WTC11 (cell line): ENCODE data around the gene ABHD16B. TPM values are rescaled to one million over a fixed set of nuclear protein-coding genes. Genes with fewer than 3 reads are reported as not detected.
A peak's percentile ranks its signal among the peaks of the same experiment; 100 is the strongest.

ENCODE experiments used
- ATAC-seq: fragments of 200-7000 bp; cut with Tn5 transposase; 2 replicates; pipeline ENCODE4 v1.10.0; 2021; ENCODE audit warnings: mild to moderate bottlenecking, moderate library complexity
- CTCF ChIA-PET: fragments of 300-600 bp; sonication (Branson Sonifier 250); formaldehyde crosslinking; loops from one replicate; lab custom pipeline; 2021; ENCODE audit warnings: antibody characterized with exemption; lab: Charles Lee
- POLR2A ChIA-PET: fragments of 350-600 bp; sonication (Branson Sonifier 250); formaldehyde crosslinking; loops from one replicate; lab custom pipeline; 2021; ENCODE audit warnings: antibody characterized with exemption; lab: Charles Lee
- DNase-seq: peaks from one replicate; pipeline ENCODE4 v3.0.0; 2021; ENCODE audit warnings: low spot score
- H3K27ac Mint-ChIP-seq: 2 replicates; pipeline ENCODE4 v1.8.0; 2021; ENCODE audit warnings: mixed read lengths
- H3K27me3 Mint-ChIP-seq: 2 replicates; pipeline ENCODE4 v1.8.0; 2021; ENCODE audit warnings: low read depth, mild to moderate bottlenecking, moderate library complexity, mixed read lengths
- H3K36me3 Mint-ChIP-seq: 2 replicates; pipeline ENCODE4 v1.8.0; 2021; ENCODE audit warnings: mixed read lengths
- H3K4me1 Mint-ChIP-seq: 2 replicates; pipeline ENCODE4 v1.8.0; 2022; ENCODE audit warnings: mixed read lengths
- H3K4me3 Mint-ChIP-seq: 2 replicates; pipeline ENCODE4 v1.8.0; 2021; ENCODE audit warnings: mild to moderate bottlenecking, moderate library complexity, mixed read lengths
- H3K9me3 Mint-ChIP-seq: 2 replicates; pipeline ENCODE4 v1.8.0; 2021; ENCODE audit warnings: mixed read lengths
- ATF2 ChIP-seq: sonication (generic); formaldehyde crosslinking; IDR thresholded peaks from 2 replicates; pipeline ENCODE4 v1.8.1; 2022; ENCODE audit warnings: low read depth, missing genetic modification reagents, borderline replicate concordance
- CREM ChIP-seq: sonication (generic); formaldehyde crosslinking; IDR thresholded peaks from 2 replicates; pipeline ENCODE4 v1.8.1; 2022; ENCODE audit warnings: mild to moderate bottlenecking, missing genetic modification reagents, moderate library complexity
- CTCF ChIP-seq: fragments of 200-600 bp; IDR thresholded peaks from 2 replicates; pipeline ENCODE4 v1.8.0; 2022; ENCODE audit warnings: antibody characterized with exemption
- E2F4 ChIP-seq: sonication (generic); formaldehyde crosslinking; IDR thresholded peaks from 2 replicates; pipeline ENCODE4 v1.8.1; 2022; ENCODE audit warnings: low read depth, mild to moderate bottlenecking, moderate library complexity, missing genetic modification reagents, borderline replicate concordance
- ELF4 ChIP-seq: sonication (generic); formaldehyde crosslinking; IDR thresholded peaks from 2 replicates; pipeline ENCODE4 v1.8.1; 2022; ENCODE audit warnings: low read depth, mild to moderate bottlenecking, moderate library complexity, missing genetic modification reagents
- ETV6 ChIP-seq: sonication (generic); formaldehyde crosslinking; IDR thresholded peaks from 2 replicates; pipeline ENCODE4 v1.8.1; 2022; ENCODE audit warnings: mild to moderate bottlenecking, missing genetic modification reagents
- SOX15 ChIP-seq: fragments of 250-450 bp; sonication (Bioruptor Pico); IDR thresholded peaks from 2 replicates; pipeline ENCODE4 v1.9.0; 2021; ENCODE audit warnings: mild to moderate bottlenecking
- STAT6 ChIP-seq: sonication (generic); formaldehyde crosslinking; conservative IDR thresholded peaks from 2 replicates; pipeline ENCODE4 v1.8.1; 2023; ENCODE audit warnings: mild to moderate bottlenecking, low read depth, missing genetic modification reagents, moderate library complexity
- TCF7 ChIP-seq: sonication (generic); formaldehyde crosslinking; IDR thresholded peaks from 2 replicates; pipeline ENCODE4 v1.8.0; 2022; ENCODE audit warnings: mild to moderate bottlenecking, low read depth, missing genetic modification reagents, moderate library complexity
- TEAD1 ChIP-seq: sonication (generic); formaldehyde crosslinking; IDR thresholded peaks from 2 replicates; pipeline ENCODE4 v1.8.0; 2022; ENCODE audit warnings: mild to moderate bottlenecking, missing genetic modification reagents
- USF2 ChIP-seq: sonication (generic); formaldehyde crosslinking; IDR thresholded peaks from 2 replicates; pipeline ENCODE4 v1.8.1; 2023; ENCODE audit warnings: mild to moderate bottlenecking, missing genetic modification reagents, moderate library complexity
- ZNF121 ChIP-seq: sonication (generic); formaldehyde crosslinking; IDR thresholded peaks from 2 replicates; pipeline ENCODE4 v1.8.0; 2023; ENCODE audit warnings: missing genetic modification reagents
- ZNF232 ChIP-seq: sonication (generic); formaldehyde crosslinking; IDR thresholded peaks from 2 replicates; pipeline ENCODE4 v1.8.0; 2022; ENCODE audit warnings: mild to moderate bottlenecking, missing genetic modification reagents
- ZNF317 ChIP-seq: sonication (generic); formaldehyde crosslinking; IDR thresholded peaks from 2 replicates; pipeline ENCODE4 v1.8.1; 2023; ENCODE audit warnings: low read depth, mild to moderate bottlenecking, moderate library complexity, missing genetic modification reagents, borderline replicate concordance
- total RNA-seq: library from RNA; stranded (reverse); gene quantifications from 3 replicates; pipeline ENCODE4 v1.2.3, GENCODE V29; 2021
- TF ChIP-seq, protein P1 (sequence below): sonication (generic); formaldehyde crosslinking; IDR thresholded peaks from 2 replicates; pipeline ENCODE4 v1.8.0; 2022; ENCODE audit warnings: missing genetic modification reagents

Gene ABHD16B
- total RNA-seq, 1 experiment from 2014 or later = 0.11 TPM

GRCh38 chr20:63848003-63848911 lies 13.0 kb upstream of the ABHD16B start (continued):
- no peak for TF ChIP-seq CTCF
- TF ChIP-seq, protein P1, sequence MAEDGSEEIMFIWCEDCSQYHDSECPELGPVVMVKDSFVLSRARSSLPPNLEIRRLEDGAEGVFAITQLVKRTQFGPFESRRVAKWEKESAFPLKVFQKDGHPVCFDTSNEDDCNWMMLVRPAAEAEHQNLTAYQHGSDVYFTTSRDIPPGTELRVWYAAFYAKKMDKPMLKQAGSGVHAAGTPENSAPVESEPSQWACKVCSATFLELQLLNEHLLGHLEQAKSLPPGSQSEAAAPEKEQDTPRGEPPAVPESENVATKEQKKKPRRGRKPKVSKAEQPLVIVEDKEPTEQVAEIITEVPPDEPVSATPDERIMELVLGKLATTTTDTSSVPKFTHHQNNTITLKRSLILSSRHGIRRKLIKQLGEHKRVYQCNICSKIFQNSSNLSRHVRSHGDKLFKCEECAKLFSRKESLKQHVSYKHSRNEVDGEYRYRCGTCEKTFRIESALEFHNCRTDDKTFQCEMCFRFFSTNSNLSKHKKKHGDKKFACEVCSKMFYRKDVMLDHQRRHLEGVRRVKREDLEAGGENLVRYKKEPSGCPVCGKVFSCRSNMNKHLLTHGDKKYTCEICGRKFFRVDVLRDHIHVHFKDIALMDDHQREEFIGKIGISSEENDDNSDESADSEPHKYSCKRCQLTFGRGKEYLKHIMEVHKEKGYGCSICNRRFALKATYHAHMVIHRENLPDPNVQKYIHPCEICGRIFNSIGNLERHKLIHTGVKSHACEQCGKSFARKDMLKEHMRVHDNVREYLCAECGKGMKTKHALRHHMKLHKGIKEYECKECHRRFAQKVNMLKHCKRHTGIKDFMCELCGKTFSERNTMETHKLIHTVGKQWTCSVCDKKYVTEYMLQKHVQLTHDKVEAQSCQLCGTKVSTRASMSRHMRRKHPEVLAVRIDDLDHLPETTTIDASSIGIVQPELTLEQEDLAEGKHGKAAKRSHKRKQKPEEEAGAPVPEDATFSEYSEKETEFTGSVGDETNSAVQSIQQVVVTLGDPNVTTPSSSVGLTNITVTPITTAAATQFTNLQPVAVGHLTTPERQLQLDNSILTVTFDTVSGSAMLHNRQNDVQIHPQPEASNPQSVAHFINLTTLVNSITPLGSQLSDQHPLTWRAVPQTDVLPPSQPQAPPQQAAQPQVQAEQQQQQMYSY (CRISPR knock-in tag) = no peak
- no peak; the same call in 1 of the 2 replicates for TF ChIP-seq ZNF232 (CRISPR knock-in tag)
- no peak for TF ChIP-seq ZNF121 (CRISPR knock-in tag)
- 0 out of 2 replicates have a peak, but pooled peaks have one; percentile 4 for TF ChIP-seq TEAD1 (CRISPR knock-in tag)
- TF ChIP-seq USF2 (CRISPR knock-in tag) = 0 out of 2 replicates have a peak, but pooled peaks have one; percentile 1
- TF ChIP-seq, all 79 proteins: peak for 5

- POLR2A ChIA-PET = no interaction called here
- CTCF ChIA-PET = interaction anchor here (0.6 to 0.8 kb wide), 4 partner anchors 30 to 75 kb away, joined by 3 to 6 read pairs (median 4); no protein-coding TSS in a partner anchor
- Mint-ChIP-seq H3K36me3 (no peaks in the 10 kb centered on the region), H3K9me3 (no peaks in the 10 kb centered on the region), H3K4me1 (peaks cover 17% of the 10 kb centered on the region), H3K27ac (no peak overlapping the region; the same call in 1 of the 2 replicates), H3K27me3 (no peaks in the 10 kb centered on the region; the same call in none of the 2 replicates), H3K4me3 (no peak overlapping the region)
- ATAC-seq (no peak), DNase-seq (no peak)
- TF ChIP-seq ETV6 (CRISPR knock-in tag) (no peak), SOX15 (CRISPR knock-in tag) (no peak), CTCF (no peak), ZNF317 (CRISPR knock-in tag) (no peak), ELF4 (CRISPR knock-in tag) (no peak), STAT6 (CRISPR knock-in tag) (no peak), ATF2 (CRISPR knock-in tag) (no peak), TCF7 (CRISPR knock-in tag) (no peak), E2F4 (CRISPR knock-in tag) (no peak), CREM (CRISPR knock-in tag) (no peak)
Measured at GRCh38 chr20:63850689-63851547, 10.4 kb upstream of the ABHD16B start.
